MCF 10A (cell line): ENCODE data around the gene GSE1. TPM values are rescaled to one million over a fixed set of nuclear protein-coding genes. Genes with fewer than 3 reads are reported as not detected.

ENCODE experiments used
- BruUV-seq: library from RNA; stranded (reverse); fragments of 400-500 nt; replicated peaks from 2 replicates; lab custom pipeline; 2021; lab: Mats Ljungman, UMichigan
- CTCF ChIA-PET: fragments of 300-600 bp; sonication (Branson Sonifier 250); formaldehyde crosslinking; extraction: SDS; loops from one replicate; lab custom pipeline; 2021; ENCODE audit warnings: antibody characterized with exemption, inconsistent platforms; lab: Yijun Ruan, JAX
- POLR2A ChIA-PET: fragments of 300-600, 350-650 bp; sonication (Branson Sonifier 250); formaldehyde crosslinking; extraction: SDS; loops from one replicate; lab custom pipeline; 2020; ENCODE audit warnings: antibody characterized with exemption, inconsistent platforms; lab: Yijun Ruan, JAX
- DNase-seq: peaks from one replicate; pipeline ENCODE4 v3.0.0-alpha.2; 2018; ENCODE audit not compliant: unreplicated experiment
- H3K27ac Mint-ChIP-seq: one replicate; pipeline ENCODE4 v1.8.0; 2022; ENCODE audit warnings: mild to moderate bottlenecking, low read depth, mixed read lengths; ENCODE audit not compliant: unreplicated experiment
- H3K27me3 Mint-ChIP-seq: one replicate; pipeline ENCODE4 v1.8.0; 2022; ENCODE audit warnings: mixed read lengths; ENCODE audit not compliant: insufficient read depth, unreplicated experiment
- H3K36me3 Mint-ChIP-seq: one replicate; pipeline ENCODE4 v1.8.0; 2022; ENCODE audit warnings: mild to moderate bottlenecking, moderate library complexity, mixed read lengths; ENCODE audit not compliant: insufficient read depth, unreplicated experiment
- H3K4me1 Mint-ChIP-seq: one replicate; pipeline ENCODE4 v1.8.0; 2022; ENCODE audit warnings: mixed read lengths; ENCODE audit not compliant: insufficient read depth, unreplicated experiment
- H3K4me3 Mint-ChIP-seq: one replicate; pipeline ENCODE4 v1.8.0; 2022; ENCODE audit warnings: mild to moderate bottlenecking, moderate library complexity, mixed read lengths; ENCODE audit not compliant: unreplicated experiment
- H3K9me3 Mint-ChIP-seq: one replicate; pipeline ENCODE4 v1.8.0; 2022; ENCODE audit warnings: mixed read lengths; ENCODE audit not compliant: unreplicated experiment
- CTCF ChIP-seq: fragments of 200-600 bp; IDR thresholded peaks from one replicate; pipeline ENCODE4 v1.8.0; 2022; ENCODE audit warnings: antibody characterized with exemption, mild to moderate bottlenecking; ENCODE audit not compliant: unreplicated experiment
- intact Hi-C: fragments of 100-400 bp; cut with micrococcal nuclease; formaldehyde crosslinking; loops from 2 replicates; pipeline ENCODE4 v1.14.1; 2022
- total RNA-seq: library from RNA; stranded (reverse); gene quantifications from 2 replicates; pipeline ENCODE4 v1.2.3, GENCODE V29; 2022

The GSE1 gene
- total RNA-seq, 1 experiment from 2014 or later: 52.9 TPM

GRCh38 chr16:85567935-85568334 lies 45.2 kb upstream of the GSE1 start:
- H3K9me3 Mint-ChIP-seq: no peaks in the 10 kb centered on the region
- H3K4me1 Mint-ChIP-seq: peaks cover 16% of the 10 kb centered on the region
- peaks cover 17% of the 10 kb centered on the region for H3K36me3 Mint-ChIP-seq
- no peak overlapping the region for H3K27ac Mint-ChIP-seq
- POLR2A ChIA-PET: interaction anchor here (0.6 to 1.2 kb wide), 3 partner anchors 9 to 170 kb away, joined by 3 read pairs; no protein-coding TSS in a partner anchor
- CTCF ChIA-PET: interaction anchor here (0.8 to 1.0 kb wide), 3 partner anchors 9 to 148 kb away, joined by 3 read pairs; no protein-coding TSS in a partner anchor
- no peaks in the 10 kb centered on the region for H3K27me3 Mint-ChIP-seq
- BruUV-seq: no TSS peak
- no peak for TF ChIP-seq CTCF
- intact Hi-C loops: no loop called here
- DNase-seq: no peak
- no peak overlapping the region for H3K4me3 Mint-ChIP-seq

- Mint-ChIP-seq H3K9me3 (no peaks in the 10 kb centered on the region), H3K4me1 (peaks cover 16% of the 10 kb centered on the region), H3K4me3 (no peak overlapping the region), H3K27ac (no peak overlapping the region), H3K27me3 (no peaks in the 10 kb centered on the region), H3K36me3 (peaks cover 17% of the 10 kb centered on the region)
- no peak for TF ChIP-seq CTCF
- ChIA-PET CTCF (interaction anchor here (0.8 kb wide), 2 partner anchors 9 to 21 kb away, joined by 3 read pairs; no protein-coding TSS in a partner anchor), POLR2A (interaction anchor here (0.6 to 1.2 kb wide), 3 partner anchors 10 to 171 kb away, joined by 3 read pairs; no protein-coding TSS in a partner anchor)
- BruUV-seq: no TSS peak
- no peak for DNase-seq
- intact Hi-C loops: no loop called here
Measured at GRCh38 chr16:85568519-85568918, 44.6 kb upstream of the GSE1 start.

GRCh38 chr16:85569039-85569614 lies 44.0 kb upstream of the GSE1 start:
- no peak overlapping the region for H3K27ac Mint-ChIP-seq
- BruUV-seq: no TSS peak
- peaks cover 12% of the 10 kb centered on the region for H3K36me3 Mint-ChIP-seq
- intact Hi-C loops: no loop called here
- POLR2A ChIA-PET: interaction anchor here (1.0 kb wide), 1 partner anchor 10 kb away, joined by 3 read pairs; no protein-coding TSS in a partner anchor
- DNase-seq: no peak
- H3K4me3 Mint-ChIP-seq: no peak overlapping the region
- no peaks in the 10 kb centered on the region for H3K27me3 Mint-ChIP-seq
- CTCF ChIA-PET: interaction anchor here (0.8 kb wide), 1 partner anchor 20 kb away, joined by 3 read pairs; no protein-coding TSS in a partner anchor
- H3K9me3 Mint-ChIP-seq: no peaks in the 10 kb centered on the region
- peaks cover 12% of the 10 kb centered on the region for H3K4me1 Mint-ChIP-seq
- no peak for TF ChIP-seq CTCF

- H3K4me1 Mint-ChIP-seq: peaks cover 8% of the 10 kb centered on the region
- H3K4me3 Mint-ChIP-seq: no peak overlapping the region
- no TSS peak for BruUV-seq
- ChIA-PET CTCF (no interaction called here), POLR2A (no interaction called here)
- H3K27ac Mint-ChIP-seq: peak overlapping the region; percentile 19
- no peak for TF ChIP-seq CTCF
- H3K9me3 Mint-ChIP-seq: no peaks in the 10 kb centered on the region
- DNase-seq: peak; percentile 69
- H3K36me3 Mint-ChIP-seq: peaks cover 12% of the 10 kb centered on the region
- H3K27me3 Mint-ChIP-seq: no peaks in the 10 kb centered on the region
- intact Hi-C loops: no loop called here
Measured at GRCh38 chr16:85569615-85570212, 43.4 kb upstream of the GSE1 start.
